ENCODE measurements around the gene ARHGEF2.
A peak's percentile ranks its signal among the peaks of the same experiment; 100 is the strongest.

Gene ARHGEF2

GRCh38 chr1:155946633-155947219, 31.6 kb downstream of the ARHGEF2 start:
- Histone ChIP-seq H3K9me3 (ENCODE audit: control insufficient read depth in 1 of 2, low read length in 2 of 2) (no peaks in the 10 kb centered on the region), H3K27me3 (ENCODE audit: control insufficient read depth in 1 of 2, insufficient read depth in 2 of 2, low read length in 2 of 2) (no peaks in the 10 kb centered on the region), H3K36me3 (ENCODE audit: control insufficient read depth in 1 of 2, insufficient read depth in 2 of 2, low read length in 2 of 2) (peaks cover 28 to 34% of the 10 kb centered on the region in 2 donors), H3K4me1 (ENCODE audit: control insufficient read depth in 1 of 2, insufficient read depth in 2 of 2, low read length in 2 of 2) (peaks cover 38 to 41% of the 10 kb centered on the region in 2 donors), H3K4me3 (ENCODE audit: low read depth in 1 of 2, low read length in 2 of 2) (no peak overlapping the region), H3K9ac (ENCODE audit: low read depth in 1 of 2, low read length in 2 of 2) (peak overlapping the region in 1 of 2 donors; percentile 1), H3K27ac (ENCODE audit: low read depth, low read length) (no peak overlapping the region)

DNA sequence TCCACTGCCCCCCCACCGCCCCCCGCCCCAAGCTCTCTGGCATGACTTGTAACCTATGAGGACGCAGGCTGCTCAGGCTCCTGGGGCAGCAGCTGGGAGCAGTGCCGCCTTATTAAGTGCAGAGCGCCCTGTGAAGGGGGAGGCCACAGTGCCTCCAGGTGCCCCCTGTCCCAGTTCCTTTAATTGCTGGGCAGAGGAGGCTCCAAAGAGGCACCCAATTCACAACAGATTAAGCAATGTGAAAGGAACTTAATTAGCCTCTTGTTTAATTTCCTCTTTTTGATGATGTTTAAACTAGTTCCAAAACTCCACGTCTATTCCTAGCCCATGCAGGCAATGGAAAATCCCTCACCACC, 33.9 kb downstream of the ARHGEF2 start:
- H3K27ac ChIP-seq (ENCODE audit: low read depth, low read length), result no peak overlapping the region
- no peaks in the 10 kb centered on the region for H3K27me3 ChIP-seq (ENCODE audit: control insufficient read depth in 1 of 2, insufficient read depth in 2 of 2, low read length in 2 of 2)
- H3K4me1 ChIP-seq (ENCODE audit: control insufficient read depth in 1 of 2, insufficient read depth in 2 of 2, low read length in 2 of 2), result peaks cover 58 to 59% of the 10 kb centered on the region in 2 donors
- H3K9me3 ChIP-seq (ENCODE audit: control insufficient read depth in 1 of 2, low read length in 2 of 2), result no peaks in the 10 kb centered on the region
- no peak overlapping the region for H3K9ac ChIP-seq (ENCODE audit: low read depth in 1 of 2, low read length in 2 of 2)
- H3K36me3 ChIP-seq (ENCODE audit: control insufficient read depth in 1 of 2, insufficient read depth in 2 of 2, low read length in 2 of 2), result peaks cover 14% of the 10 kb centered on the region in 2 donors
- no peak overlapping the region for H3K4me3 ChIP-seq (ENCODE audit: low read depth in 1 of 2, low read length in 2 of 2)

GRCh38 chr1:155942578-155943141, 35.7 kb downstream of the ARHGEF2 start:
- Histone ChIP-seq H3K9ac (ENCODE audit: low read depth in 1 of 2, low read length in 2 of 2) (peak overlapping the region; percentile 67 to 81), H3K27ac (ENCODE audit: low read depth, low read length) (peak overlapping the region; percentile 71), H3K4me3 (ENCODE audit: low read depth in 1 of 2, low read length in 2 of 2) (peak overlapping the region; percentile 57 to 68), H3K36me3 (ENCODE audit: control insufficient read depth in 1 of 2, insufficient read depth in 2 of 2, low read length in 2 of 2) (peaks cover 6 to 9% of the 10 kb centered on the region in 2 donors), H3K4me1 (ENCODE audit: control insufficient read depth in 1 of 2, insufficient read depth in 2 of 2, low read length in 2 of 2) (peaks cover 58 to 59% of the 10 kb centered on the region in 2 donors), H3K27me3 (ENCODE audit: control insufficient read depth in 1 of 2, insufficient read depth in 2 of 2, low read length in 2 of 2) (no peaks in the 10 kb centered on the region), H3K9me3 (ENCODE audit: control insufficient read depth in 1 of 2, low read length in 2 of 2) (no peaks in the 10 kb centered on the region)

DNA sequence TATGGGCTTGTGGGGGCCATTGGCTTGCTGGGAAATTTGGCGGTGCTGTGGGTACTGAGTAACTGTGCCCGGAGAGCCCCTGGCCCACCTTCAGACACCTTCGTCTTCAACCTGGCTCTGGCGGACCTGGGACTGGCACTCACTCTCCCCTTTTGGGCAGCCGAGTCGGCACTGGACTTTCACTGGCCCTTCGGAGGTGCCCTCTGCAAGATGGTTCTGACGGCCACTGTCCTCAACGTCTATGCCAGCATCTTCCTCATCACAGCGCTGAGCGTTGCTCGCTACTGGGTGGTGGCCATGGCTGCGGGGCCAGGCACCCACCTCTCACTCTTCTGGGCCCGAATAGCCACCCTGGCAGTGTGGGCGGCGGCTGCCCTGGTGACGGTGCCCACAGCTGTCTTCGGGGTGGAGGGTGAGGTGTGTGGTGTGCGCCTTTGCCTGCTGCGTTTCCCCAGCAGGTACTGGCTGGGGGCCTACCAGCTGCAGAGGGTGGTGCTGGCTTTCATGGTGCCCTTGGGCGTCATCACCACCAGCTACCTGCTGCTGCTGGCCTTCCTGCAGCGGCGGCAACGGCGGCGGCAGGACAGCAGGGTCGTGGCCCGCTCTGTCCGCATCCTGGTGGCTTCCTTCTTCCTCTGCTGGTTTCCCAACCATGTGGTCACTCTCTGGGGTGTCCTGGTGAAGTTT, 36.4 kb downstream of the ARHGEF2 start:
- Histone ChIP-seq H3K36me3 (ENCODE audit: control insufficient read depth in 1 of 2, insufficient read depth in 2 of 2, low read length in 2 of 2) (peaks cover 0 to 2% of the 10 kb centered on the region in 2 donors), H3K27me3 (ENCODE audit: control insufficient read depth in 1 of 2, insufficient read depth in 2 of 2, low read length in 2 of 2) (no peaks in the 10 kb centered on the region), H3K27ac (ENCODE audit: low read depth, low read length) (peak overlapping the region; percentile 71), H3K4me1 (ENCODE audit: control insufficient read depth in 1 of 2, insufficient read depth in 2 of 2, low read length in 2 of 2) (peaks cover 58 to 59% of the 10 kb centered on the region in 2 donors), H3K9ac (ENCODE audit: low read depth in 1 of 2, low read length in 2 of 2) (peak overlapping the region; percentile 67 to 81), H3K9me3 (ENCODE audit: control insufficient read depth in 1 of 2, low read length in 2 of 2) (no peaks in the 10 kb centered on the region), H3K4me3 (ENCODE audit: low read depth in 1 of 2, low read length in 2 of 2) (peak overlapping the region; percentile 57 to 68)

DNA sequence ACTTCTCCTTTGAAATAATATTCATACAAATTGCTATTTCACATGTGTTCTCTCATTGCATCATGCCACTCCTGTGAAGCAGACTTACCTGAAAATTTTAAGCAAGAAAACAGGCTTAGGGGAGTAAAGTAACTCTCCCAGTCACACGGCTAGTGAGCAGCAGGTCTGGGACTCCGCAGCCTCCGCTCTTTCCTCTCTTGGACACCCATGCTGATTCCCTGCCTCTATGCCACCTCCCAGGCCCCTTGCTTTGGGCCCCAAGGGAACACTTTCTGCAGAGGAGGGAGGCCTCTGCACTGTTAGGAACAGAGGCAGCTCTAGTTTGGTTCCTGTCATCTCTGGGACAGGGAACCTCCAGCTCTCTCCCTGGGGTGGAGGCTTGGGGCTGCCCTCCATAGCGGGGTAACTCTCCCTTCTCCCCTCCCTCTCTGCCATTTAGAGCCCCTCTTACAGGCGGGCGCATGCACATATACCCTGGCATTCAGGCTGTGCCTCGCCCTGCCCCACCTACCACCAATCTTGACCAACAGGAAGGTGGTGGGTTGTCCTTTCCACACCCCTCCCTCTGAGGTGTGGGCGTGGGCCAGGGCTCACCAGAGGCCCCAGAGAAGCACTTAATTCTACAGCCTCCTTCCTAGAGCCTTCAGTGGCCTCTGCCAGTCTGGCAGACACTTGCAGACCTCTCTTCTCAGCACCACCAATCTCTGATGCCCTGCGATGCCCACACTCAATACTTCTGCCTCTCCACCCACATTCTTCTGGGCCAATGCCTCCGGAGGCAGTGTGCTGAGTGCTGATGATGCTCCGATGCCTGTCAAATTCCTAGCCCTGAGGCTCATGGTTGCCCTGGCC, 37.1 kb downstream of the ARHGEF2 start, which contains the start of gene RXFP4:
Gene RXFP4 (plus strand): TSS at position 646 of the 852 bp plus-strand sequence. CDS start 72 bp downstream, at position 718.
- Histone ChIP-seq H3K9ac (ENCODE audit: low read depth in 1 of 2, low read length in 2 of 2) (peak within 1 kb of the TSS; percentile 67 to 81), H3K27ac (ENCODE audit: low read depth, low read length) (peak within 1 kb of the TSS; percentile 71), H3K9me3 (ENCODE audit: control insufficient read depth in 1 of 2, low read length in 2 of 2) (no peaks in the 10 kb centered on the region), H3K36me3 (ENCODE audit: control insufficient read depth in 1 of 2, insufficient read depth in 2 of 2, low read length in 2 of 2) (no peaks in the 10 kb centered on the region), H3K27me3 (ENCODE audit: control insufficient read depth in 1 of 2, insufficient read depth in 2 of 2, low read length in 2 of 2) (no peaks in the 10 kb centered on the region), H3K4me1 (ENCODE audit: control insufficient read depth in 1 of 2, insufficient read depth in 2 of 2, low read length in 2 of 2) (peaks cover 56 to 58% of the 10 kb centered on the region in 2 donors), H3K4me3 (ENCODE audit: low read depth in 1 of 2, low read length in 2 of 2) (peak within 1 kb of the TSS; percentile 57 to 68)

DNA sequence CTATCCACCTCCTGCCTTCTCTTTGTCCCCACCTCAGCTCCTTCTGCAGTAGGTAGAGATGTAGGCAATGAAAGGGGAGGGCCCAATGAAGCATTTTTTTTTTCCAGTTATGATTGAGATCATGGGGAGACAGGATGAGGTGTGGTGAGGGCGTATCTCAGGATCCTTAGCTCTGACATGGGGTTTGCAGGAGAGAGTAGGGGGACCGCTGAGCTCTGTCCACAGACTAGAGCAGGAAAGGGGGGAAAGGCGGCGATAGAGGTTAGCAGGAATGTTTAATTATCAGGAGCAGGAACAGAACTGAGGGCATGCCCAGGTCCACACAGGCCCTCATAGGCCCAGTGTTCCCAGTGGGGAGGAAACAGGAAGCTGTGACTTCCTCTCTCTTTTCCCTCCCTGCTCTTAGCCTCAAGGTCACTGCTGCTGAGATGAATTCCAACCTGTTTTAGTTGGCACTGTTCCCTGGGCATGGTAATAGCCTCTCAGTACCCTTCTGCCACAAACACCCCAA, 37.8 kb downstream of the ARHGEF2 start:
- Histone ChIP-seq H3K27ac (ENCODE audit: low read depth, low read length) (peak overlapping the region; percentile 71), H3K4me1 (ENCODE audit: control insufficient read depth in 1 of 2, insufficient read depth in 2 of 2, low read length in 2 of 2) (peaks cover 52 to 58% of the 10 kb centered on the region in 2 donors), H3K9me3 (ENCODE audit: control insufficient read depth in 1 of 2, low read length in 2 of 2) (no peaks in the 10 kb centered on the region), H3K9ac (ENCODE audit: low read depth in 1 of 2, low read length in 2 of 2) (peak overlapping the region; percentile 51 to 67), H3K27me3 (ENCODE audit: control insufficient read depth in 1 of 2, insufficient read depth in 2 of 2, low read length in 2 of 2) (no peaks in the 10 kb centered on the region), H3K4me3 (ENCODE audit: low read depth in 1 of 2, low read length in 2 of 2) (peak overlapping the region; percentile 38 to 48), H3K36me3 (ENCODE audit: control insufficient read depth in 1 of 2, insufficient read depth in 2 of 2, low read length in 2 of 2) (no peaks in the 10 kb centered on the region)

- Histone ChIP-seq H3K27me3 (ENCODE audit: control insufficient read depth in 1 of 2, insufficient read depth in 2 of 2, low read length in 2 of 2) (no peaks in the 10 kb centered on the region), H3K4me1 (ENCODE audit: control insufficient read depth in 1 of 2, insufficient read depth in 2 of 2, low read length in 2 of 2) (peaks cover 35 to 37% of the 10 kb centered on the region in 2 donors), H3K9me3 (ENCODE audit: control insufficient read depth in 1 of 2, low read length in 2 of 2) (no peaks in the 10 kb centered on the region), H3K9ac (ENCODE audit: low read depth in 1 of 2, low read length in 2 of 2) (no peak overlapping the region), H3K4me3 (ENCODE audit: low read depth in 1 of 2, low read length in 2 of 2) (no peak overlapping the region), H3K36me3 (ENCODE audit: control insufficient read depth in 1 of 2, insufficient read depth in 2 of 2, low read length in 2 of 2) (no peaks in the 10 kb centered on the region), H3K27ac (ENCODE audit: low read depth, low read length) (no peak overlapping the region)
These were observed 40.1 kb downstream of the ARHGEF2 start for GRCh38 chr1:155938220-155938627.

- H3K27me3 ChIP-seq (ENCODE audit: control insufficient read depth in 1 of 2, insufficient read depth in 2 of 2, low read length in 2 of 2), result no peaks in the 10 kb centered on the region
- peaks cover 24 to 31% of the 10 kb centered on the region in 2 donors for H3K4me1 ChIP-seq (ENCODE audit: control insufficient read depth in 1 of 2, insufficient read depth in 2 of 2, low read length in 2 of 2)
- H3K4me3 ChIP-seq (ENCODE audit: low read depth in 1 of 2, low read length in 2 of 2), result peak overlapping the region; percentile 95
- no peaks in the 10 kb centered on the region for H3K9me3 ChIP-seq (ENCODE audit: control insufficient read depth in 1 of 2, low read length in 2 of 2)
- peak overlapping the region; percentile 79 for H3K27ac ChIP-seq (ENCODE audit: low read depth, low read length)
- peak overlapping the region; percentile 76 to 99 for H3K9ac ChIP-seq (ENCODE audit: low read depth in 1 of 2, low read length in 2 of 2)
- H3K36me3 ChIP-seq (ENCODE audit: control insufficient read depth in 1 of 2, insufficient read depth in 2 of 2, low read length in 2 of 2), result peaks cover 6 to 8% of the 10 kb centered on the region in 2 donors
These were observed 43.3 kb downstream of the ARHGEF2 start for GRCh38 chr1:155934936-155935590.

DNA sequence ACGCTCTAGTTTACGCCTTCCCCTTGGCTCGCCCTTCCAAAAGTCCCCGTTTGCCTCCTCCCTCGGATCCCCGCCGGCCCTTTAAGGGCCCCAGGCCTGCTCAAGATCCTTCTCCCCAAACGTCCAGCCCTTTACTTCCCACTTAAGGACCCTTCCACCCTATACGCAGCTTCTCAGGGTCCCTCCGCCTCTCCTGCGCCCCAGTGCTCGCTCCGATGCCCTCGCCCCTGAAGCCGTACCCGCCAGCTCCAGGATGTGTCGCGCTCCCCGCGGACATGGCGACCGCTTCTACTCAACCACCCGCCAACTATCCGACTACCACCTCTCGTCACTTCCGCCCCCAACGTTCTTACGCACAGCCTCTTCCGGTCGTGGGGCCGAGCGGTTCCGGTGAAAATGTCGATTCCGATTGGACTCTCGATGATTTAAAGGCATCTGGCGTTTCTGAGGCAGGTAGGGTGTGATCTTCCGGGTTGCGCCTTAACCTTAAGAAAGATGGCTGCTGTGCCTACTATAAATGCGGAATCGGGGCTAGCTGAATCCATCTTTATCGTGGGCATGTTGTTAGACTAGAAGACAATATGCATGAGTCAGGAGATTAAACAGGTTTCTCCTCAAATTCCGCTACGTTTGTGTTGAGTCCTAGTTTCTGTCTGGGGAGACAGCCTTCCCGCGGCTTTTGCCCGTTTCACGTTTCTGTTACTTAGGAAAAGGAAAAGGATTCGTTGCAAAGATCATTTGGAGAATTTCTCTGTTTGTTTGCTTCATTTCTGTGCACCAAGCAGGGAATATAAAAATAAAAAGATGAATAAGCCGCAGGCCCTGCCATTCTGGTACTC, 44.0 kb downstream of the ARHGEF2 start, which contains the start of gene KHDC4:
Gene KHDC4 (minus strand): TSS at position 317 of the 839 bp plus-strand sequence. CDS start 40 bp downstream, at position 277.
- H3K27me3 ChIP-seq (ENCODE audit: control insufficient read depth in 1 of 2, insufficient read depth in 2 of 2, low read length in 2 of 2), result no peaks in the 10 kb centered on the region
- H3K27ac ChIP-seq (ENCODE audit: low read depth, low read length), result peak within 1 kb of the TSS; percentile 89
- no peaks in the 10 kb centered on the region for H3K9me3 ChIP-seq (ENCODE audit: control insufficient read depth in 1 of 2, low read length in 2 of 2)
- H3K4me3 ChIP-seq (ENCODE audit: low read depth in 1 of 2, low read length in 2 of 2), result peak within 1 kb of the TSS; percentile 95
- peaks cover 24 to 32% of the 10 kb centered on the region in 2 donors for H3K4me1 ChIP-seq (ENCODE audit: control insufficient read depth in 1 of 2, insufficient read depth in 2 of 2, low read length in 2 of 2)
- peak within 1 kb of the TSS; percentile 99 for H3K9ac ChIP-seq (ENCODE audit: low read depth in 1 of 2, low read length in 2 of 2)
- H3K36me3 ChIP-seq (ENCODE audit: control insufficient read depth in 1 of 2, insufficient read depth in 2 of 2, low read length in 2 of 2), result peaks cover 10 to 12% of the 10 kb centered on the region in 2 donors

Data from duodenal mucosa (tissue), 2 donors.